CD4-positive, alpha-beta T cell treated with Interleukin-4 for 1 hour (primary cell): ENCODE measurements around the gene NDUFB10.

ENCODE experiments used
- DNase-seq, 2 donors: peaks; one replicate each; pipeline ENCODE4 v3.0.0-alpha.2; 2020 to 2022

NDUFB10 gene

DNA sequence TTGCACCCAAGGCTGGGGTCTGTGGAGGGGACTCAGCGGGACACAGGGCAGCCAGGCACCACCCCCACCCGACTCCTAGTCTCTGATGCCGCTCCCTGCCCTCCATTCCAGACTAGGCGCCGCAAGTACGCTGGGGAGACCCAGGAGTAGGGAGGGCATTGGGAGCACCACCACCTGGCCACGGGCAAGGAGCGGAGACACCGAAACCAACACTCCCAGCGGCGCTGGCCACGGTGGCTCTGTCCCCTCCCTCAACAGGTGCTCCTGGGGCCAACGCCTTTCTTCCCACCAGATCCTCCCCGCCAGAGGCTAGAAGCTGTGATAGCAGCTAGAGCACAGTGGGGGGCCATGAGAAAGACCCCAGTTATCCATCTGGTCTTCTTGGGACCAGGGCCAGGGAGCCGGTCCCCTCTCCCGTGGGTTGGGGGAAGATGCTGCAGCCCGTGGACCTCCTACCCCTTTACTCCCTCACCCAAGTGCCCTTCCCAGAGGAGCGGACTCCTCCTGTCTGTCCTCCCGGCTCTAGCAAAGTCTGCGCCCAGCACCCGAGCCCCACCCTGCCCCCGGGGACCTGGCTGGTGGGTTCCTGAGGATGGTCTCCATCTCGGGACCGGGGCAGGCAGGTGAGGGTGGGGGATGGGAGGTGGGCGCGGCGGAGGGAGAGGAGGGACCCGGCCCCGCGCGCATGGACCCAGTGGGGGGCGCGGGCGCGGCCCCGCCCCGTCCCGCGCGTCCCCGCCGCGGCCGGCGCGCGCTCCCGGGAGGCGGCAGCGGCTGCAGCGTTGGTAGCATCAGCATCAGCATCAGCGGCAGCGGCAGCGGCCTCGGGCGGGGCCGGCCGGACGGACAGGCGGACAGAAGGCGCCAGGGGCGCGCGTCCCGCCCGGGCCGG lies 30.1 kb downstream of the NDUFB10 start, which contains the start of gene SYNGR3:
Gene SYNGR3, plus strand, starts transcription at position 762 of the 892 bp plus-strand sequence. CDS start 133 bp downstream, outside the sequence.
- DNase-seq: no peak

DNA sequence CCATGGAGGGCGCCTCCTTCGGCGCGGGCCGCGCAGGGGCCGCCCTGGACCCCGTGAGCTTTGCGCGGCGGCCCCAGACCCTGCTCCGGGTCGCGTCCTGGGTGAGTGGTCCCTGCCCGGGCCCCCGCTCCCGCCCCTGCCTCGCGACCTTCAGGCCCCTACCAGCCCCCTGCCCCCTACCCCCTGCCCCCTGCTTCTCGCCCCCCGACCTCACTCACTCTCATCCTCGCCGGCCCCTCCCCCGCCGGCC lies 30.7 kb downstream of the NDUFB10 start:
- no peak for DNase-seq

DNA sequence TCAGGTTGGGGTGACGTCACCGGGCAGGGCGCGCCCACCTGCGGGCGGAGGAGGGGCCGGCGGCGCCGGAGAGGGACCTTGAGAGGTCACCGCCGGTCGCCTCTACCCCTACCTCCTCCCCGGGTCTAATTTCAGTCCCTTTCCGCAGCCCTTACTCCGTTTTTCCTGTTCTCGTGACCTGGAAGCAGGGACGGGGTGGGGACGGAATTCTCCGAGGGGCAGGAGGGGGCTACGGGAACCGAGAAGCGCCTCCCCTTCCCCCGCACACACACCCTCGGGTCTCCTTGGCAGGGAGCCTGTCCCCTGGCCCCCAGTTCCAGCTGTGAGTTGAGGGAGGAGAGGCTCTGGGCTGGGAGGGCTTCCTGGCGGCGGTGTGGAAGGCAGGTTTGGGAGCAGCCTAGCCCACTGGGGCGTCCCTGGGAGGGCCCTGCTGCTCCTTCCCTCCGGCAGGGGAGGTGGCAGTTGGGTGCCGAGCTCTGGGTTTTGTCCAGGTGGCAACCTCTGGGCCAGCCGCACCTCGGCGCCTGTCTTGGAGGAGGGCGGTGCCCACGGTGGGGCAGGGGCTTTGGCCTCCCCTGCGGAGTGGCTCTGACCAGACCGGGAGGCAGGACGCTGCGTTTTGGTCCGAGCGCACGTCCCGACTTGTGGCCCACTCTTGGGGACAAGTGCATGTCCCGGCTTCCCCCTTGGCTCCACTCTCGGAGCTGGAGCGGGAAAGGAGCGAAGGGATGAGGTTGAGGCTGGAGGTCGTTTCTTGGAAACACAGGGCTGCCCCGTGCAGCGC lies 31.2 kb downstream of the NDUFB10 start:
- peak; percentile 59 to 63 for DNase-seq

DNA sequence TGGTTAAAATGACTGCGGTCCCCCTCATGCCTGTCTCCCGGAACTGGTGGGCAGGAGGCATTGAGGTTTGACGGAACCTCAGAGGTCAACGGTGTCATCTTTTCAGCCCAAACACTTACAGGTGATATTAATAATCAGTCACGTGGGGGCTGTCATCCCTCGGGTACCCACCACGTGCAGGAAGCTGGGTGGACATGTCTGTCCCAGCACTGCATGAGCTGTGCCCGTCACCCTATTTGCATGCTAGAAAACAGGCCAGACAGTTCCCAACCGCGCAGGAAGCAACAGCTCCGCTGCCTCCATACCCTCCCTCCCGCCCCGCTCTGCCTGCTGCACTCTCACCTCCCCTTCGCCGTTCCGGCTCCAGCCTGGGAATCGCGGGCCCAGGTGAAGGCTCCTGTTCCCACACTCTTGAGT lies 31.8 kb downstream of the NDUFB10 start:
- peak; percentile 68 to 80 for DNase-seq

DNA sequence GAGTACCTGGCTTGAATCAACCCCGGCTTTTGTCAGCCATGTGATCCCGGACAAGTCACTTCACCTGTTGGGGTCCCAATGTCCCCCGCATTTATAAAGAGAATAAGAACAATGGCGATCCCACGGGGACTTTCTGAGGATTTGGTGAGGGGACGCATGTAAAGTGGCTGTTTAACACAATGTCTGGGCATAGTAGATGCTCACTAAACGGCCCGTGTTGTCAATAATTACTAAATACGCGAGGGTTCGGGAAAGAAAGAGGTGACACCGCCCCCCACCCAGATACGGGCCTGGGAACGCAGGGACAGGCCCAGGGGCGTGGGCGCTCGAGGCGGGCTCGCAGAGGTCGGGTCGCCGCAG lies 32.2 kb downstream of the NDUFB10 start:
- no peak for DNase-seq

DNA sequence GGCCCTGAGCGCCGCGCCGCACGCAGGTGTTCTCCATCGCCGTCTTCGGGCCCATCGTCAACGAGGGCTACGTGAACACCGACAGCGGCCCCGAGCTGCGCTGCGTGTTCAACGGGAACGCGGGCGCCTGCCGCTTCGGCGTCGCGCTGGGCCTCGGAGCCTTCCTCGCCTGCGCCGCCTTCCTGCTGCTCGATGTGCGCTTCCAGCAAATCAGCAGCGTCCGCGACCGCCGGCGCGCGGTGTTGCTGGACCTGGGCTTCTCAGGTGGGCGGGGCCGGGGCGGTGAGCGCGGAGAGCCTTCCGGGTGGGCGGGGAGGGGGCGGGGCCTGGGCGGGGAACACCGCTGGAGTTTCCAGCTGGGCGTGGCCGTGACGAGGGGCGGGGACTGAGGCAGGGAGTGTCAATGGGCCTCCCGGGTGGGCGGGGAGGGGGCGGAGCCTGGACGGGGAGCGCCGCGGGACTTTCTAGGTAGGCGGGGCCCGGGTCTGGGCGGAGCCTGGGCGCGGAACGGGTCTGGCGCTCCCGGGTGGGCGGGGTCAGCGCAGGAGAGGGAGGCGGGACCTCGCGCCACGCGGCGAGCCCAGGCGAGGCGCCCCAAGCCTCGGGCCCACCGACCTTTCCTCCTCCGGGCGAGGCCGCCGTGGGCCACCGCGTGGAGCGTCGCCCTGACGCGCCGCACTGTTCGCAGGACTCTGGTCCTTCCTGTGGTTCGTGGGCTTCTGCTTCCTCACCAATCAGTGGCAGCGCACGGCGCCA lies 32.8 kb downstream of the NDUFB10 start:
- peak; percentile 97 to 98 for DNase-seq

DNA sequence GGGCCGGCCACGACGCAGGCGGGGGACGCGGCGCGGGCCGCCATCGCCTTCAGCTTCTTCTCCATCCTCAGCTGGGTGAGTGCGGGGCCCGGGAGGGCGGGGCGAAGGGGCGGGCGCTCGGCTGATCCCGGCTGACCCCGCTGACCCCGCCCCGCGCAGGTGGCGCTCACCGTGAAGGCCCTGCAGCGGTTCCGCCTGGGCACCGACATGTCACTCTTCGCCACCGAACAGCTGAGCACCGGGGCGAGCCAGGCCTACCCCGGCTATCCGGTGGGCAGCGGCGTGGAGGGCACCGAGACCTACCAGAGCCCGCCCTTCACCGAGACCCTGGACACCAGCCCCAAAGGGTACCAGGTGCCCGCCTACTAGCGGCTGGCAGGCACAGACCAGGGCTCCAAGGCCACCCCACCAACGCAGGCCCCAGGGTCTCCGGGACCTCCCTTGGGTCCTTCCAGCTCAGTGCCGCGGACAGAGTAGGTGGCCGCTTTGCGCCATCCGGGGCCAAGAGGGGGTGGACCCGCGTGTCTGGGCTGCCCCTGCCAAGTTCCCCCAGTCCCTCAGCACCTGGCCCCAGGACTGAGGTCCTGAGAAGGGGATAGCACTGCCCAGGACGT lies 33.5 kb downstream of the NDUFB10 start:
- no peak for DNase-seq

DNA sequence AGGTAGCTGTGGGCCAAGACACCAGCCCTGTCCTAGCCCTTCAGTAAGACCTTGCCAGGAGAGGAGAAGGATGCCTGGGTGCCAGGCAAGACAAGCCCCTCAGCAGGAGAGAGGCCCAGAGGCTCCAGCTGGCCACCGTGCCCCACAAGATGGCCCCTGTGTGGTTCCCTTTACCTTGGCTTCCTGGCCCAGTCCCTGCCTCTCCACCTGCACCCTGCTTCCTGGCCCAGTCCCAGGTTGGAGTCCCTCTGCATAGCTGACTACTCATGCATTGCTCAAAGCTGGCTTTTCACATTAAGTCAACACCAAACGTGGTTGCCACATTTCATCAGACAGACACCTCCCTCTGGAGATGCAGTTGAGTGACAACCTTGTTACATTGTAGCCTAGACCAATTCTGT lies 34.4 kb downstream of the NDUFB10 start:
- DNase-seq: no peak

DNA sequence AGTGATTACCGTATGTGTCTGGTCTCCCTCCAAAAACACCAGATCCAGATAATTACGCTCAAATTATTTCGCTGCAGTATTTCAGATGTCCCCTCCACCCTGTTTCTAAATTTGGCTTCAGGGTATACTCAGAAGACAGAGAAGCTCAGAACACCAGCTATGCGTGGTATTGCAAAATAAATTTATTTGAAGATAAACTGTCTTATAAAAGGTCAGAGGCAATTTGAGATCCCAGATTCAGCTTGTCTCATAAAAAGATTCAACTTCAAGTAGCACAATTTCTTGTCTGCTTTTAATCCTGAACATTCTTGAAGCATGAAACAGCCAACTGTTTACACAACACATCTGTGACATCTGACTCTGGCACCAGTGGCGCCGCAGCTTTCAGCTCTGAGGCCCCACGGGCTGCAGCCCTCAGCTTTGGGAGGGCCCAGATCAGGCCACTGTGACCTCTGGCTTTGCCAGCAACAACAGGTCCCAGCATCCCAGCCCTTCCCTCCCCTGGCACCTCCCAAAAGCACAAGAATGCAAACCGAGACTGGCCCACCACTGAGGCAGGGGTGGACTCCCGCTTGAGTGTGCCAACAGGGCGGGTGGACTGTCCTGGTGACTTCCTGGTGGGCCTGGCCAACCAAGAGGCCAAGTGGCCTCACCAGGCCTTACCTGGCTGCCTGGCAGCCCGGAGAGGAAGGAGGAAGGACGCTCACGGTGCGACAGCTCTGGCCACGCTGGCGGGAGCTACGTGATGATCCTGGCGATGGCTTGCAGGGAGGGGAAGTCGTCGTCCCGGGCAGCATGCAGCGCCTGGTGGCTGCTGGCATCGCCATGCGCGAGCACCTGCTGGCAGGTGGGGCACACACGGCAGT lies 38.4 kb downstream of the NDUFB10 start:
- DNase-seq: no peak

DNA sequence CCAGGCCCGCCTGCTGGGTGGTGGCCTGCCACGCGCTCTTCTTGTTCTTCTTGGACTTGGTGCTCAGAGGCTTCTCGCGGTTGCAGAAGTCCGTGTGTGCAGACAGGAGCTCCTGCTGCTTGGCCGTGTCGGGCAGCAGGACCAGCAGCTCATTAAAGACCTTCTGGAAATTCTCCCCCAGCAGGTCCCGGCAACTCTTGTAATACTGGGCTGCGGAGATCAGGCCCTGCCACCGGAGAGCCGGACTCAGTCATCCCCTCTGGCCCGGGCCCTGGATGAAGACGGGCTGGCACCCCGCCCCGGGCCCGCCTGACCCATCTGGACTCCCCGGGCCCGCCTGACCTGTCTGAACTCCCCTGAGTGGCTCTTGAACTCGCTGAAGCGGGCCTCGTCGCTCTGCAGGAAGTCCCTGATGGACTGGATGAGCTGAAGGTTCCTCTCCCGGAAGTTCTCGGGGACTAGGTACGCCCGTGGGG lies 39.1 kb downstream of the NDUFB10 start:
- DNase-seq: no peak

DNA sequence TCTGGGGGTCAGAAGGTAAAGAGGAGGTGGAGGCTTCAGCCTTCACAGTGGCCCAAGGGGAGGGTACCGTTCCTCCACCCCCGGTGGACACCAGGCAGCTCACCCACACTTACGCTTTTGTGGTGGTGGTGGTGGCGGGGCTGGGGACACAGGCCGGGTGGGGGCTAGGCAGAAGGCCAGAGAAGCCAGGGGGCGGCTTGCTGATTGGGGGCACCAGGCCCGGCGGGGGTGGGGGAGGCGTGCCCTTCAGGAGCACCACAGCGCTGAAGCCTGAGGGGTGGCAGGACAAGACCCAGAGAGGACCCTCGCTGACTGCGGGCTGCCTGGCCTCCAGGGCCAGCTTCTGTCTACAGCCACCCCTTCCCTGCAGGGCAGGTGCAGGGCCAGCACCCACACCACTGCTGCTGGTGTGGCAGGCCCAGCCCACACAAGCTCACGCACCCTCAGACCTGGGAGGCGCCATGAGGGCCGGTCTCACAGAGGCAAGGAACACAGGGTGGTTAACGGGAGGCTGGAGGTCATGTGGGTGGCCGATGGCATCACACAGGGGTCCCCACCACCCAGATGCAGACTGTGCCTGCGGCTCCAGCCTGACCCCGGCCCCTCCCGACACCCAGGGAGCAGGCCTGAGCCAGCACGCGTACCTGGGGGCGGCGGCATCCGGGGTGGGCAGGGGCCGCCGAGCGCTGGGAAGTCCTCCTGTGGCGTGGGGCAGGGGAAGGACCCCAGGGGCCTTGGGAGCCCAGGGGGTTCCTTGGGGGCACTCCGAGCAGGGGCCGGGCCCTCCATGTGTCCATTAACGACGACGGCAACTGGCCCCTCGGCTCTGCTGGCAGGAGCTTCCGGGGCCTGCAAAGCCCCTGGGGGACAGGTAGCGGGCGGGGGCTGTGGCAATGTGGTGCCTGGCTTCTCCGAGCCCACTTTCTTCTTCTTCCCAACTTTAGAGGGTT lies 39.8 kb downstream of the NDUFB10 start:
- no peak for DNase-seq

DNA sequence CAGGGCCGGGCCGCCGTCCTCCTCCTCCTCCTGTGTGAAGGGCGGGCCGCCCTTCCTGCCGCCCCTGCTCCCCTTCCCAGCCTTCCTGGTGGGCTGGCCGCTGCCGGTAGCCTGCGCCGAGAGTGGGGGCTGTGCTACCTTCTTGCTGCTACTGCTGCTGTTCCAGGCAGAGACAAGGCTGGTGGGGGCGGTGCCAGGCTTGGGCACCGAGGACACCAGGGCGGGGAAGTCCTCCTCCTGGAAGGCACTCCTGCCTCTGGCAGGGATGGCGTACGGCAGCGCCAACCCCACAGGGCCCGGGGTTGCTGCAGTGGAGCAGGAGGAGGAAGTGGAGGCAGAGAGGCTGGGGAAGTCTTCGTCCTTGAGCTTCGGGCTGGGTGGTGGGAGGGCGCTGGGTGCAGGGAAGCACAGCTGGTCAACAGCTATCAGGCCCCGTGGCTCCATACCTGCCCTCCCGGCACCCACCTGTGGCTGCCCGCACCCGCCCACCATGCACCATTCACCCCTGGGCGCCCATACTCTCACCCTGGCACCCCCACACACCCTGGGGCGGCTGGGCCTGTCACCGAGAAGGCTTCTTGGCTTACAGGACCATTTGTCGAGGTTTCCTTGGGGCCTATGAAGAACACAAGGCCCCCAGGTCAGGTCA lies 40.7 kb downstream of the NDUFB10 start:
- no peak for DNase-seq

DNA sequence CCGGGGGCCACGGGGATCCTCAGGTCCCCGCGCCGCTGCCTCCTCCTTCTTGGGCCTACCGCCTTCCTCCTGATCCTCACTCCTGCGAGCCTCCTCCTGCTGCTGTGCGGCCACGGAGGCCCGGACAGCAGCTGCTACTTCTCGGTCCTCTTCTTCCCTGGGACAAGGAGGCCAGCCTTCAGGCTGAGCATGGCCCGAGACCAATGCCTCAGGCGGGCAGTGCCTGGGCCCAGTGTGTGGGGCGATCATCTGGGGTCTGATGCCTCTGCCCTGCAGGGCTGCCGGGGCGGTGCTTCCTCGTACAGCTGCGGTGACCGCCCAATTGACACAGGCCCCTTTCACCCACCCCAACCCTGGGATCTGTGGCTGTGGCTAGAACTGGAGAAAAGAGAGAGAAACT lies 41.7 kb downstream of the NDUFB10 start:
- no peak for DNase-seq

DNA sequence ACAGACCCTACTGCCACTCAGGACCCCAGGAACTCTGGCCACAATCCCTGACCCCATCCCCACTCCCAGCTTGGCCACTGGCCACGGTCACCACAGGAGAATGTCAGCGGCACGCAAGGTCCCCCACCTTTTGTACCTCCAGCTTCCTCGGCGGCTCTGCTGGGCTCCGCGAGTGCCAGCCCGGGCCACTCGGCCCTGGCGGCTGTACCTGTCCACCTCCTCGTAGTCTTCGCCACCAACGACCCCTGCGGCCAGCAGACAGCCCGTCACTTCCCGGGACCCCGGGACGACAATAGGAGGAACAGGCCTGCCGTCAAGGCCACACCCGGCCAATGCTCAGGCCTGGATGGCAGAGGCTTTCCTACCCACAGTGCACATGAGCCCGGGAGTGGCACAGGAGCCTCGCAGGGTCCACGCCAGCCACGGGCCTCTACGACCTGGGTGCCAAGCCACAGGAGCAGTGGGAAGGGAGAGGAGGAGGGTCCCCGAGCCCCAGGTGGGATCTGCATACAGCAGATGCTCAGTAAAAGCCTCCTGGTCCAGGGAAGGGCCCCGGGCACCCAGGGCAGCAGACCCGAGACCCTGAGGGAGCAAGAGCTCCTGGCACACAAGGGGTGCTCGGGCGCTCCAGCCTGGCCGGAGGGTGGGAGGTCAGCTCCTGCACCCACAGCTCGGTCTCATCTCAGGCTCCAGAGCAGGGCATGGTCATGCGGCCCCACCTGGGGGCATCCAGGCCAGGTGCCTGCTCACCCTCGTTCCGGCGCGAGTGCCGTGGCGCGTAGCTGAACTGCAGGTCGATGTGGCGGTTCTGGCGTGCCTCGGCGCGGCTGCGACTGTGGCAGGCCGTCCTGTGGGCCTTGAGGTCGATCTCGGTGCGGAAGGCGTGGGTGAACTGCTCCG lies 42.4 kb downstream of the NDUFB10 start:
- DNase-seq: no peak

DNA sequence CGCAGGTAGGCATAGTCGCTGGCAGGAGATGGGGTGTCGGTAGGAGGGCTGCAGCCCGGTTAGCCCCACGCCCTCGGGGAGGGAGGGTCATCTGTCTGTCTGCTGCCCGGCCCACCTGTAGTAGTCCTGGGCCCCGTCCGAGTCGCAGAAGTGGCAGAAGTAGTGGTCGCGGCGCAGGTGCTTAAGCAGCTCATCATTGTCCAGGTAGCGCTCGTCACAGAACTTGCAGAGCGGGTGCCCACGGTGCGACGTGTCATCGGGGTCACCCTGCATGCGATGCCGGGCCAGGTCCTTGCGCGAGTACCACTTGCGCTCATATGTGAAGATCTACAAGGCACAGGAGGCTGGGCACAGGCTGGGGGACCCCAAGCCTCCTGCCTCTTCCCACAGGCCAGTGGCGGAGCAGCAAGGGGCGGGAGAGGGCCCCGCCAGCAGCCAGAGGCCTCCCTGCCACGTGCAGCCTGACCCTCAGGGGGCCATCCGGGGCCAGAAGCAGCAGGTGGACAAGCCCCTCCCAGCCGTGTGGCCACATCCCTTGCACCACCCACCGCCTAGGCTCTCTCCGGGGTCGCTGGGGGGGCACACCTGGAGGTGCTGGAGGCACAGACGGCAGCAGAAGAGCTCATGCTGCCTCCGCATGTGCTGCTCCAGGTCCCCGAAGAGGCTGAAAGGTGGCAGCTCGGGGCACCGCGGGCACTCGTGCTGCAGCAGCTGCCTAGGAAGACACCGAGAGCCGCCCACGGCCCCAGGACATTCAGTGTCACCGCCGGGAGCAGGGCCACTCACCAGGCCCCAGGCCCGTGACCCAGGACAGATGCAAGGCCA lies 43.3 kb downstream of the NDUFB10 start:
- DNase-seq: no peak

DNA sequence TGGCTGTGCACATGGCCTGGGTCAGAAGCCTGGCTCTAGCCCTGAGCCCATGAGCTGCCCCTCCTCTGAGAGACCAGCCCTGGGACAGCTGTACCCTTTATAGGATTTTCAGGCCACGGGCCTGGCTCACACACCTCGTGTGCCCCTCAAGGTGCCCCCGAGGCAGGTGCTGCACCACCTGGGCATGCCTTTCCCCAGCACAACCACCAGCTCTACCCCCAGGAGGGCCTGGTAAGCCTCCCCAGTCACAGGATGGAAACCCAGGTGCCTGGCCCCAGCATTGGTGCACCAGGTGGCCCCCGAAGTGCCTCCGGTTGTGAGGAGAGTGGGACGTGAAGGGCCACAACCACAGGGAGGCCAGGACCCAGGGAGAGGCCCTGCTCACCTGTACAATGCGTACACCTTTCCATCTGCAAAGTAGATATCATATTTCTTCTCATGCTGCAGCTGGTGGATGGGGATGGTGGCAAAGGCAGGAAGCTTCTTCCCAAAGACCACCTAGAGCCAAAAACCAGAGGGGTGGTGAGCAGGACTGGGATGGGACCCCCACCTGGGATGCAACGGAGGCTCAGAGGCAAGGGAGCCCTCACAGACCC lies 44.0 kb downstream of the NDUFB10 start:
- DNase-seq: no peak

DNA sequence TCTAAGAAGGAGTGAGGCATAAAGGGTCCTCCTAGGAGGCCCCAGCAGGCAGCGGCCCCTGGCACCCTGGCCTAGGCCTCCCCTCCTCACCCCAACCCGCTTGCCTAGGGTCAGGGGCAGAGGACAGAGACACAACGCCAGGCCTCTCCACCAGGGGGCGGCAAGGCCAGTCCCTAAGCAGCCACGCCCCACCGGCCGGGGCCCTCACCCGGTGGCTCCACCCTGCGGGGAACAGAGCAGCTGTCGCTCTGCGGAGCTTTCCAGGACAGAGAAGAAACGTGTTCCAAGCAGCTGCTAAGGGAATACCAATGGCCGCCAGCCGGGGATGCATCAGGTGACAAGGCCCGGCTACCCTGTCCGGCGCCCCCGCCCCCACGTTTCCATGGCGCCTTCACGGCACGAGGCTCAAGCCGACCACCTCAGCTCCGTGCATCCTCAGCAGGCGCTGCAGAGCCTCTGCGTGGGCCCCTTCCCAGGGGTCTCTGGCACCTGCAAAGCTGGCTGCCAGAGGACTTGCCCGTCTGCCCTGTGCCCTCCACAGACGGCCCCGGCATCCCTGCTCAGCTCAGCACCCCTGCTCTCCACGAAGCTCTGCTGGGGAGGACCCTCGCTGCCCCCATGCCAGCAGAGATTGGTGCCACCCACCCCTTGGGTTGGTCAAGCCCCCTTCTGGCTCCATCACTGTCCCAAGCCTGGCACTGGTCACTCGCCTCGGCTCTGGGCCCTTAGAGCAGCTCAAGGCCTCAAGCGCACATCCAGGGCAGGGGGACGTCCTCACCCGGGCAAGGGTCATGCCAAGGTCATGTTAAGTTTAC lies 44.7 kb downstream of the NDUFB10 start:
- peak; percentile 86 to 87 for DNase-seq
